Erythroblast (primary cell): ENCODE data around the gene UBE2I.

ENCODE experiments used
- DNase-seq, 2 experiments: peaks; one replicate each; lab custom pipeline; 2025; lab: John Stamatoyannopoulos, UW
- GATA1 ChIP-seq: IDR thresholded peaks from 2 replicates; pipeline ENCODE4 v1.6.1; 2011; ENCODE audit warnings: low read depth, mild to moderate bottlenecking, control low read depth, low read length, moderate library complexity
- POLR2A ChIP-seq: IDR thresholded peaks from 2 replicates; pipeline ENCODE4 v1.6.1; 2011; ENCODE audit warnings: mild to moderate bottlenecking, low read length

UBE2I gene

DNA sequence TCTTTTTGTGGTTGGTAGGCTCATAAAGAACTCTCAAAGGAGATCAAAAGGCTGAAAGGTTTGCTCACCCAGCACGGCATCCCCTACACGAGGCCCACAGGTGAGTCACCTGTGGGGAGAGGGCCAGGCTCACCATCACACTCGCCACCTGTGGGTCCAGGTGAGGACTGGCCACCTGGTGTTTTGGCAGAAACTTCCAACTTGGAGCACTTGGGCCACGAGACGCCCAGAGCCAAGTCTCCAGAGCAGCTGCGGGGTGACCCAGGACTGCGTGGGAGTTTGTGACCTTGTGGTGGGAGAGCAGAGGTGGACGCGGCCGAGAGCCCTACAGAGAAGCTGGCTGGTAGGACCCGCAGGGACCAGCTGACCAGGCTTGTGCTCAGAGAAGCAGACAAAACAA is 53.4 kb downstream of the UBE2I start:
- TF ChIP-seq POLR2A, result no peak
- no peak for TF ChIP-seq GATA1
- no peak for DNase-seq

DNA sequence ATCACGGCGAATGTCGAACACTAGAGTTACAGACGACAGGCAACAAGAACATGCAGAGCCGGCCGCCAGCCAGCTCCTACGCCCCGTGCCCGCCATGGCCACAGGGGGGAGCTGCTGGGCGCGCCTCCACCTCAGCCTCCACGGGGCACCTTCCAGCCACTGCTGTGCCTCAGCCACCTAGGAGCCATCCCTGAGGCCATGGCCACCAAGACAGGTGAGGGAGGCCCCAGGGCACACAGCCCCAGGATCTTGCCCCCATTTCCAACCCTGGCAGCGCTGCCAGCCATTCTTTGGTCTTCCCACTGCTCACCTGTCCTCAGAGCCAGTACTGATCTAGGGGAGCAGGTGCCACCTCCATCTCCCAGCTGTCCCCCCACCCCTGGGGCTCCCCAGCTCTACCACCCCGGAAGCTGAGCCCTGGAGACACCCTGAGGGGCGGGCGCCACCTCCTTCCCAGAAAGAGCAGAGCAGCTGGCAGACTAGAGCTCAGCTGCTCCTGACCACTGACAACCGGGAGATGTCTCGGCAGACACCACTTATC is 54.1 kb downstream of the UBE2I start:
- DNase-seq, result peak; percentile 72 to 85
- TF ChIP-seq POLR2A (no peak), GATA1 (no peak)

- no peak for DNase-seq
- TF ChIP-seq POLR2A (no peak), GATA1 (no peak)
These were observed 55.1 kb downstream of the UBE2I start for GRCh38 chr16:1364510-1364909.

DNA sequence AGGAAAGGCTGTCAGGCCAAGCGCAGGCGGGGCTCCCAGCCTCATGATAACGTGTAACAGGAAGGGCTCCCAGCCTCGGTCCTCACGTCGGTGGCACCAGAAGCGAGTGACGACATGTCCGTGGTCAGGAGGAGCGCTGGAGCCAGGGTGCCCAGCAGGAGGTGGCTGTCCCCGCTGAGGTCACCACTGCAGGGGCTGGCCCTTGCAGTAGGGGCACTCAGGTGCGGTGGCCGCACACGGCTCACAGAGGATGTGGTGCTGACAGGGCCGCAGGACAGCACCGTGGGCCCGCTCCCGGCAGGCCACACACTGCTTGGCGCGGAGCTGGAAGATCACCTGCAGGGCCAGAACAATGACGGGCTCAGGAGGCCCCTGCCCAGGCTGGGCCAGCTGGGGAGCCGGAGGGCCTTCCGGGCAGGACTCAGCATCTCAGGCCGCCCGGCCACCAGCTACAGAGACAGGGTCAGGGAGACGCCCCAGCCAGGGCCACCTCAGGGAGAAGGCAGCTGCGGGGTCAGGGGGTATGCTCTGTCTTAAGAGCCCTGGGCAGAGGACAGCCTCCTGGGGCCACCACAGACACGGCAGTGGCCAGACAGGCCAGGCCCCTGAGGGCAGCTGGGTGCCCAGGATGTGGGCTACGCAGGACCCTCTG is 56.8 kb downstream of the UBE2I start:
- TF ChIP-seq GATA1 (no peak), POLR2A (no peak)
- DNase-seq, result no peak

DNA sequence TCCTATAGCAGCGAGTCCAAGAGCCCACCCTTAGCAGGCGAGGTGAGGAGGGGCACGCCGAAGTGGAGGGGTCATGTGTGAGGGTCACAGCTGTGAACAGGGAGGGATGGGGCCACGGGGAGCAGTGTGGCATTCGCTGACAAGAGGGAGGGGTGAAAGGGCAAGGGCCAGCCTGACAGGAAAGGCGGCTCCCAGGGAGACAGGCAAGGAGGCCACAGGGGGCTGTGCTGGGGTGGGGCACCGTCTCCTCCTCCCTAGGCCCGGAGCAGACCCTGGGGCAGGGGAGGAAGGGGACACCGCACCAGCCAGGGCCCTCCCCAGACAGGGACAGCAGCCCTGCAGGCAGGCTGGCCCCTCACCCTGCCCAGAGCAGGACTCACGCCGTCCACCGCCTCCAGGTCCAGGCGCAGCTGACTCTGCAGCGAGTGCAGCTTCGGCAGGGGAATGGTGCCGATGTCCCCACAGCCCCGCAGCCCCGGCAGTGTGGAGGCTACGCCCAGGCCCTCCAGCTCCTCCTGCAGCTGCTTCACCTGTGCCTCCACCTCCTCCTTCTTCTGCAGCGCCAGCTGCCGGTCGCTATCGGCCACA is 57.4 kb downstream of the UBE2I start:
- DNase-seq, result no peak
- TF ChIP-seq GATA1 (no peak), POLR2A (no peak)

GRCh38 chr16:1367486-1368174 is 58.2 kb downstream of the UBE2I start:
- no peak for DNase-seq
- TF ChIP-seq GATA1 (no peak), POLR2A (no peak)

GRCh38 chr16:1371054-1371978 is 61.9 kb downstream of the UBE2I start:
- no peak for TF ChIP-seq GATA1
- no peak for TF ChIP-seq POLR2A

GRCh38 chr16:1372292-1372950 is 63.0 kb downstream of the UBE2I start:
- TF ChIP-seq GATA1, result no peak
- no peak for DNase-seq

More at GRCh38 chr16:1371054-1371978, 61.9 kb downstream of the UBE2I start:
- DNase-seq, result no peak

GRCh38 chr16:1374418-1375297 is 65.2 kb downstream of the UBE2I start:
- TF ChIP-seq GATA1, result no peak
- TF ChIP-seq POLR2A, result no peak
- peak; percentile 62 to 77 for DNase-seq

- TF ChIP-seq GATA1, result no peak
- TF ChIP-seq POLR2A, result no peak
- no peak for DNase-seq
These were observed 65.8 kb downstream of the UBE2I start for GRCh38 chr16:1375298-1375640.

DNA sequence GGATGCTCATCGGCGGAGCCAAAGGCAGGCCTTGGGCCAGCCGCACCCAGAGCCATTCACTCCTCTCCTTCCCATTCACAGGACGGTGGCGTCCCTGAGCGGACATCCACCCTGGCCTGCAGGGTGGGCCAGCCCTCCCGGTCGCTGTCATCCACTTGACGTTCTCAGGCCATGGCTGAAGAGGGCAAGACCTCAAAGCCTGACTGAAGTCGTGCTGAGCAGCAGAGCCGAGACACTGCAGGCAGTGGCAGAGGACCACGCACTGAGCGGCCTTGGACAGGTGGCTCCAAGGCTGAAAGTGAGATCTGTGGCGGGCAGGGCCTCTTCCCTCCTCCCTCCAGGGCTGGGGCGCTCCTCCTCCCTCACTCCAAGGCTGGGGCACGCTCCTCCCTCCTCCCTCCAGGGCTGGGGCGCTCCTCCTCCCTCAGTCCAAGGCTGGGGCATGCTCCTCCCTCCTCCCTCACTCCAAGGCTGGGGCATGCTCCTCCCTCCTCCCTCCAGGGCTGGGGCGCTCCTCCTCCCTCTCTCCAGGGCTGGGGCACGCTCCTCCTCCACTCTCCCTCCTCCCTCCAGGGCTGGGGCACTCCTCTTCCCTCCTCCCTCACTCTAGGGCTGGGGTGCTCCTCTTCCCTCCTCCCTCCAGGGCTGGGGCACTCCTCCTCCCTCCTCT is 66.4 kb downstream of the UBE2I start:
- peak in 1 of 2 experiments; percentile 53 for DNase-seq
- no peak for TF ChIP-seq GATA1
- TF ChIP-seq POLR2A, result no peak
